Duodenal mucosa (tissue), 2 donors: ENCODE results near the gene KCTD11.

Experiments
- H3K27ac ChIP-seq: one replicate; pipeline ENCODE4 v1.7.0; 2013; ENCODE audit warnings: low read depth, low read length
- H3K27me3 ChIP-seq, 2 donors: one replicate each; pipeline ENCODE4 v1.7.0; 2013; ENCODE audit warnings: low read length in 2 of 2, control low read depth in 1 of 2; ENCODE audit not compliant: insufficient read depth in 2 of 2, control insufficient read depth in 1 of 2
- H3K36me3 ChIP-seq, 2 donors: one replicate each; pipeline ENCODE4 v1.7.0; 2013; ENCODE audit warnings: low read length in 2 of 2, control low read depth in 1 of 2; ENCODE audit not compliant: insufficient read depth in 2 of 2, control insufficient read depth in 1 of 2
- H3K4me1 ChIP-seq, 2 donors: one replicate each; pipeline ENCODE4 v1.7.0; 2013; ENCODE audit warnings: low read length in 2 of 2, control low read depth in 1 of 2; ENCODE audit not compliant: insufficient read depth in 2 of 2, control insufficient read depth in 1 of 2
- H3K4me3 ChIP-seq, 2 donors: one replicate each; pipeline ENCODE4 v1.7.0; 2013; ENCODE audit warnings: low read length in 2 of 2, low read depth in 1 of 2
- H3K9ac ChIP-seq, 2 donors: one replicate each; pipeline ENCODE4 v1.7.0; 2013; ENCODE audit warnings: low read length in 2 of 2, low read depth in 1 of 2
- H3K9me3 ChIP-seq, 2 donors: one replicate each; pipeline ENCODE4 v1.7.0; 2013; ENCODE audit warnings: low read length in 2 of 2, control low read depth in 1 of 2; ENCODE audit not compliant: control insufficient read depth in 1 of 2

Gene KCTD11

DNA sequence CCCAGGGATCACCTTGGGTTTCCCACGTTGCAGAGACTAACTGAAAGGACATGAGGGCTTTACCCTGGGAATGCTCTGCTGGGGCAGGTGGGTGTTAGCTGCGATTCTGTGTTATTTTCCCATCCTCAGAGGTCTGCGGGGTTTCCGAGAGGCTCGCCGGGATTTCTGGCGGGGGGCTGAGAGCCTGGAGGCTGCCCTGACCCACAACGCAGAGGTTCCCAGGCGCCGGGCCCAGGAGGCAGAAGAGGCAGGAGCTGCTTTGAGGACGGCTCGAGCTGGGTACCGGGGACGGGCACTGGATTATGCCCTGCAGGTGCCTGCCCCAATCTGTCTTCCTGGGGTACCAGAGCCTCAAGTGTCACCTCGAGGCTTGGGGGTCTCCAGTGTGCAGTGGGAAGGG, 8.7 kb upstream of the KCTD11 start:
- H3K9me3 ChIP-seq = no peaks in the 10 kb centered on the region
- H3K27ac ChIP-seq = no peak overlapping the region
- H3K4me3 ChIP-seq = no peak overlapping the region
- no peaks in the 10 kb centered on the region for H3K4me1 ChIP-seq
- H3K27me3 ChIP-seq = peaks cover 0 to 5% of the 10 kb centered on the region in 2 donors
- H3K9ac ChIP-seq = no peak overlapping the region
- no peaks in the 10 kb centered on the region for H3K36me3 ChIP-seq

DNA sequence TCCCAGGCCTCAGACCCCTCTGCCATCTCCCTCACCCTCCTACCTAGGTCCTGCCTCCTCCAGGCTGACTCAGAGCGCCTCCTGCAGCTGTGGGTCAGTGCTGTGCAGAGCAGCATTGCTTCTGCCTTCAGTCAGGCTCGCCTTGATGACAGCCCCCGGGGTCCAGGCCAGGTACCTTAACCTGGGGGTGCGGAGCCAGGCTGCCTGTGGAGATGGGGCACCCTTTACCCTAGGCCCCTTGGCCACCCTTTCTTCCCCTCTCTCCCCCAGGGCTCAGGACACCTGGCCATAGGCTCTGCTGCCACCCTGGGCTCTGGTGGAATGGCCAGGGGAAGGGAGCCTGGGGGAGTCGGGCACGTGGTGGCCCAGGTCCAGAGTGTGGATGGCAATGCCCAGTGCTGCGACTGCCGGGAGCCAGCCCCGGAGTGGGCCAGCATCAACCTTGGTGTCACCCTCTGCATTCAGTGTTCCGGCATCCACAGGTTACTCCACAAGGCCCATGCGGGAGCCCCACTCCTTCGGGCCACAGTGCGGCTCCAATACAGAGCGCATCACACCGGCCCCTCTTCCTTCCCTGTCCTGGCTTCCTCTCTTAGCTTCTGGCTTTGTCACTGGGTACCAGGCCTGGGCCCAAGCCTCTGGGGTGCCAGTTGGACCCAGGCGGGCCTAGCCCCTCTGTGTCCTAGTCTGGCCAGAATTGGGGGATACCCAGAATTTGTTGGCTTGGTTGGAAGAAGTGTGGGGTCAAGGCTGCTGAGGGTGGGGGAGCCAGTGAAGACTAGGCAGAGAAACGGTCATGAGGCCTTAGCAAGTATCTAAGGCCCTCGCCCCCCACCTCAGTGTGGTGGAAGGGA, 5.0 kb upstream of the KCTD11 start:
- no peak overlapping the region for H3K27ac ChIP-seq

GRCh38 chr17:7347630-7348477, 4.1 kb upstream of the KCTD11 start:
- H3K9me3 ChIP-seq = no peaks in the 10 kb centered on the region
- H3K27ac ChIP-seq = no peak overlapping the region
- no peak overlapping the region for H3K9ac ChIP-seq
- H3K27me3 ChIP-seq = peaks cover 0 to 4% of the 10 kb centered on the region in 2 donors
- peaks cover 6 to 24% of the 10 kb centered on the region in 2 donors for H3K4me1 ChIP-seq
- H3K36me3 ChIP-seq = no peaks in the 10 kb centered on the region
- H3K4me3 ChIP-seq = no peak overlapping the region

More for the DNA sequence above, 5.0 kb upstream of the KCTD11 start:
- Histone ChIP-seq H3K36me3 (no peaks in the 10 kb centered on the region), H3K4me3 (no peak overlapping the region), H3K9me3 (no peaks in the 10 kb centered on the region), H3K27me3 (peaks cover 0 to 4% of the 10 kb centered on the region in 2 donors), H3K9ac (no peak overlapping the region), H3K4me1 (peaks cover 0 to 17% of the 10 kb centered on the region in 2 donors)

- Histone ChIP-seq H3K36me3 (no peaks in the 10 kb centered on the region), H3K27me3 (peaks cover 0 to 4% of the 10 kb centered on the region in 2 donors), H3K27ac (no peak overlapping the region), H3K4me3 (no peak overlapping the region), H3K4me1 (peaks cover 11 to 30% of the 10 kb centered on the region in 2 donors), H3K9me3 (no peaks in the 10 kb centered on the region), H3K9ac (no peak overlapping the region)
These were observed 3.3 kb upstream of the KCTD11 start for GRCh38 chr17:7348478-7349242.

GRCh38 chr17:7352503-7352889, 534 bp downstream of the KCTD11 start:
- Histone ChIP-seq H3K9ac (peak overlapping the region; percentile 79 to 85), H3K4me3 (peak overlapping the region; percentile 80 to 89), H3K27me3 (peaks cover 0 to 4% of the 10 kb centered on the region in 2 donors), H3K27ac (peak overlapping the region; percentile 97), H3K4me1 (peaks cover 11 to 38% of the 10 kb centered on the region in 2 donors), H3K9me3 (no peaks in the 10 kb centered on the region), H3K36me3 (no peaks in the 10 kb centered on the region)

DNA sequence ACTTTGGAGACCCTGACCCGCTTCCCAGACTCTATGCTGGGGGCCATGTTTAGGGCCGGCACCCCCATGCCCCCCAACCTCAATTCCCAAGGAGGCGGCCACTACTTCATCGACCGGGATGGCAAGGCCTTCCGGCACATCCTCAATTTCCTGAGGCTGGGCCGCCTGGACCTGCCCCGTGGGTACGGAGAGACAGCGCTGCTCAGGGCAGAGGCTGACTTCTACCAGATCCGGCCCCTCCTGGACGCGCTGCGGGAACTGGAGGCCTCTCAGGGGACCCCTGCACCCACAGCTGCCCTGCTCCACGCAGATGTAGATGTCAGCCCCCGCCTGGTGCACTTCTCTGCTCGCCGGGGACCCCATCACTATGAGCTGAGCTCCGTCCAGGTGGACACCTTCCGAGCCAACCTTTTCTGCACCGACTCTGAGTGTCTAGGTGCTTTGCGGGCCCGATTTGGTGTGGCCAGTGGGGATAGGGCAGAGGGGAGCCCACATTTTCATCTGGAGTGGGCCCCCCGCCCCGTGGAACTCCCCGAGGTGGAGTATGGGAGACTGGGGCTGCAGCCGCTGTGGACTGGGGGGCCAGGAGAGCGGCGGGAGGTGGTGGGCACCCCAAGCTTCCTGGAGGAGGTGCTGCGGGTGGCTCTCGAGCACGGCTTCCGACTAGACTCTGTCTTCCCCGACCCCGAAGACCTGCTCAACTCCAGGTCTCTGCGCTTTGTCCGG, 1.1 kb downstream of the KCTD11 start:
- peak overlapping the region in 1 of 2 donors; percentile 79 for H3K9ac ChIP-seq
- H3K36me3 ChIP-seq = no peaks in the 10 kb centered on the region
- H3K27me3 ChIP-seq = peaks cover 0 to 4% of the 10 kb centered on the region in 2 donors
- peaks cover 11 to 38% of the 10 kb centered on the region in 2 donors for H3K4me1 ChIP-seq
- peak overlapping the region; percentile 80 to 89 for H3K4me3 ChIP-seq
- H3K27ac ChIP-seq = no peak overlapping the region
- H3K9me3 ChIP-seq = no peaks in the 10 kb centered on the region

DNA sequence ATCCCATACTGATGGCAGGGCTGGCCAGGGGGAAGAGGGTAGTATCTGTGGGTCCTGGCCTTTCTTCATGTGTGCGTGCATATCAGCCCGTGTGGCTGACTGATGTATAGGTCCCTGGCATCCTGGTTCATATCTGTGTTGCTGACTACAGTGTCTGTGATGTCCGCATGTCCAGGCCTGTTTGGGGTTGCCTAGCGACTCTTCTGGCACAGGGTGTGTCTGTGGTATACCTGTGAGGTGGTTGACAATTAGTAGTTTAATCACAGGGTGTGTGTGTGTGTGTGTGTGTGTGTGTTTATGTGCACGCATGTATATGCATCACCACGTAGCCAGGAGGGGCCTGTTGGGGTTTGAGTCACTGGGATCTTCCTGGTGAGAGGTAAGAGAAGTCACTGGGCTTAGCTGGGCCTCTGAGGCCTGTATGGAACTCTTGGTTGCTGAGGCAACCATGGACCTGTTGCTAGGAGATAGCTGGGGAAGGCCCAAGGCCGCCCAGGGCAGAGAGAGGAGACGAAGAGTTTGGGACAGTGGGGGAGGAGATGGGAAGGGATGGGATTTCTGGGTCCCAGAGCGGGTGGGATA, 2.4 kb downstream of the KCTD11 start:
- Histone ChIP-seq H3K27me3 (peaks cover 0 to 4% of the 10 kb centered on the region in 2 donors), H3K9me3 (no peaks in the 10 kb centered on the region), H3K27ac (no peak overlapping the region), H3K4me3 (no peak overlapping the region), H3K4me1 (peaks cover 11 to 38% of the 10 kb centered on the region in 2 donors), H3K9ac (no peak overlapping the region), H3K36me3 (no peaks in the 10 kb centered on the region)

DNA sequence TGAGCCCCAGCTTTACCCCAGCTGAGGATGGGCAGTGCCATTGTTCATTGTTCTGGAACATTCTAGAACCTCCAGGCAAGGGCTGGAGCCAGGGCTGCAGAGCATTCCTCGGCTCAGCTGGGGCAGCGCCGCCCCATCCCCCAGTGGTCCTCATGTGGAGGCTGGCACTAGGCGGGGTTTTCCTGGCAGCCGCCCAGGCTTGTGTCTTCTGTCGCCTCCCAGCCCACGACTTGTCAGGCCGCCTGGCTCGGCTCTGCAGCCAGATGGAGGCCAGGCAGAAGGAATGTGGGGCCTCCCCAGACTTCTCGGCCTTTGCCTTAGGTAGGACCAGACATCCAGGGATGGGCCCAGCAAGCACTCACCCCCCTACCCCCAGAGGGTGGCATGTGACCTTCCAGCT, 3.1 kb downstream of the KCTD11 start, which contains the start of gene TMEM95:
Gene TMEM95, plus strand, starts transcription at position 104 of the 400 bp plus-strand sequence. Its CDS starts 49 bp downstream, at position 153.
- H3K4me1 ChIP-seq = peaks cover 11 to 32% of the 10 kb centered on the region in 2 donors
- no peaks in the 10 kb centered on the region for H3K9me3 ChIP-seq
- H3K36me3 ChIP-seq = no peaks in the 10 kb centered on the region
- no peaks in the 10 kb centered on the region for H3K27me3 ChIP-seq
- H3K27ac ChIP-seq = no peak within 1 kb of the TSS
- H3K9ac ChIP-seq = no peak within 1 kb of the TSS
- H3K4me3 ChIP-seq = no peak within 1 kb of the TSS

- Histone ChIP-seq H3K9me3 (no peaks in the 10 kb centered on the region), H3K4me1 (peaks cover 11 to 28% of the 10 kb centered on the region in 2 donors), H3K4me3 (no peak overlapping the region), H3K36me3 (no peaks in the 10 kb centered on the region), H3K27me3 (no peaks in the 10 kb centered on the region), H3K9ac (no peak overlapping the region), H3K27ac (no peak overlapping the region)
These were observed 3.6 kb downstream of the KCTD11 start for GRCh38 chr17:7355573-7355972.
